OCI-LY3 (cell line): ENCODE data around the gene HACL1.

Experiments used
- H2AFZ ChIP-seq: fragments of 200-600, 300-600 bp; shearing (Covaris generic); 2 replicates; pipeline ENCODE4 v1.6.0; 2014; ENCODE audit warnings: antibody characterized with exemption, low read depth, low read length
- H3K27ac ChIP-seq: fragments of 200-600, 300-600 bp; sonication (generic); 2 replicates; pipeline ENCODE4 v1.5.1; 2014; ENCODE audit warnings: mild to moderate bottlenecking, low read length, moderate library complexity, mixed read lengths
- H3K27me3 ChIP-seq: fragments of 200-600, 300-600 bp; sonication (generic); 2 replicates; pipeline ENCODE4 v1.6.1; 2014; ENCODE audit warnings: low read depth, low read length, mixed read lengths
- H3K36me3 ChIP-seq: fragments of 200-600, 300-600 bp; sonication (generic); replicated peaks from 2 replicates; pipeline ENCODE3; 2014; ENCODE audit warnings: low read depth, low read length, mixed read lengths
- H3K4me1 ChIP-seq: fragments of 300-600, 200-600 bp; sonication (generic); 2 replicates; pipeline ENCODE4 v1.6.1; 2014; ENCODE audit warnings: low read length, mixed read lengths
- H3K4me2 ChIP-seq: fragments of 200-600, 300-600 bp; sonication (generic); 2 replicates; pipeline ENCODE4 v1.6.1; 2014; ENCODE audit warnings: low read length, mixed read lengths
- H3K4me3 ChIP-seq: fragments of 300-600, 200-600 bp; sonication (generic); 2 replicates; pipeline ENCODE4 v1.5.1; 2014; ENCODE audit warnings: antibody characterized with exemption, mild to moderate bottlenecking, low read length, moderate library complexity
- H3K79me2 ChIP-seq: fragments of 300-600, 200-600 bp; shearing (Covaris generic); 2 replicates; pipeline ENCODE4 v1.6.1; 2014; ENCODE audit warnings: mild to moderate bottlenecking, low read length, mixed read lengths
- H3K9ac ChIP-seq: fragments of 300-600, 200-600 bp; shearing (Covaris generic); 2 replicates; pipeline ENCODE4 v1.6.0; 2014; ENCODE audit warnings: mild to moderate bottlenecking, low read length, moderate library complexity
- H3K9me3 ChIP-seq: fragments of 200-600, 300-600 bp; shearing (Covaris generic); 2 replicates; pipeline ENCODE4 v1.6.1; 2014; ENCODE audit warnings: low read length, mixed read lengths; ENCODE audit not compliant: insufficient read depth
- H4K20me1 ChIP-seq: fragments of 200-600, 300-600 bp; sonication (generic); 2 replicates; pipeline ENCODE4 v1.6.1; 2016; ENCODE audit warnings: low read length, mixed read lengths; ENCODE audit not compliant: insufficient read depth
- EZH2phosphoT487 ChIP-seq: fragments of 200-600 bp; shearing (Covaris generic); IDR thresholded peaks from 2 replicates; pipeline ENCODE4 v1.6.1; 2018; ENCODE audit warnings: antibody characterized with exemption, mixed run types, low read depth
- TF ChIP-seq, protein P1 (sequence below): fragments of 200-600, 300-600 bp; sonication (generic); IDR thresholded peaks from 2 replicates; pipeline ENCODE4 v1.5.1; 2014; ENCODE audit warnings: antibody characterized with exemption, low read length, low read depth

The HACL1 gene

DNA sequence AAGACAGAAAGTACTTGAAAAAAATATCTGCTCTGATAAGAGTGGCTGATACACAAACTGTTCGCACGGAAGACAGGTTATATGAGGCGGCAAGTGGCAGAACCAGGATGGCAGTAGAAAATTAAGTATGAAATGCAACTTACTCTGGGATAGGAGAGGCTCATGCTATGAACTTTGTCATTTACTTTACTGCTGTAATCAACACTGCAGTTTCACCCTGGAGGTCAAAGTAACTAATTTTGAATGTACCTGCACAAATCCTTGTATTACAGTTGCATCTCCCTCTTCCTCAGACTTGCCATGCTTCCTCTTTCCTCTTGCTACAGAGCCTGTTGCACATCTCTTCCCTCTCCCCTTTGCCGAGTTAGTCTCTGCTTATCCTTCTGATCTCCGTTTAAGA, 38.8 kb downstream of the HACL1 start:
- no peak overlapping the region for H3K27ac ChIP-seq
- TF ChIP-seq, protein P1, sequence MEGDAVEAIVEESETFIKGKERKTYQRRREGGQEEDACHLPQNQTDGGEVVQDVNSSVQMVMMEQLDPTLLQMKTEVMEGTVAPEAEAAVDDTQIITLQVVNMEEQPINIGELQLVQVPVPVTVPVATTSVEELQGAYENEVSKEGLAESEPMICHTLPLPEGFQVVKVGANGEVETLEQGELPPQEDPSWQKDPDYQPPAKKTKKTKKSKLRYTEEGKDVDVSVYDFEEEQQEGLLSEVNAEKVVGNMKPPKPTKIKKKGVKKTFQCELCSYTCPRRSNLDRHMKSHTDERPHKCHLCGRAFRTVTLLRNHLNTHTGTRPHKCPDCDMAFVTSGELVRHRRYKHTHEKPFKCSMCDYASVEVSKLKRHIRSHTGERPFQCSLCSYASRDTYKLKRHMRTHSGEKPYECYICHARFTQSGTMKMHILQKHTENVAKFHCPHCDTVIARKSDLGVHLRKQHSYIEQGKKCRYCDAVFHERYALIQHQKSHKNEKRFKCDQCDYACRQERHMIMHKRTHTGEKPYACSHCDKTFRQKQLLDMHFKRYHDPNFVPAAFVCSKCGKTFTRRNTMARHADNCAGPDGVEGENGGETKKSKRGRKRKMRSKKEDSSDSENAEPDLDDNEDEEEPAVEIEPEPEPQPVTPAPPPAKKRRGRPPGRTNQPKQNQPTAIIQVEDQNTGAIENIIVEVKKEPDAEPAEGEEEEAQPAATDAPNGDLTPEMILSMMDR: no peak
- TF ChIP-seq EZH2phosphoT487: no peak
- no peaks in the 10 kb centered on the region for H3K79me2 ChIP-seq
- no peaks in the 10 kb centered on the region for H4K20me1 ChIP-seq
- no peak overlapping the region for H3K4me3 ChIP-seq
- no peaks in the 10 kb centered on the region for H3K27me3 ChIP-seq
- H3K9me3 ChIP-seq: no peaks in the 10 kb centered on the region
- no peak overlapping the region for H3K4me2 ChIP-seq
- peaks cover 3% of the 10 kb centered on the region for H3K4me1 ChIP-seq
- H3K9ac ChIP-seq: no peak overlapping the region
- H2AFZ ChIP-seq: no peak overlapping the region
- H3K36me3 ChIP-seq: peaks cover 27% of the 10 kb centered on the region

DNA sequence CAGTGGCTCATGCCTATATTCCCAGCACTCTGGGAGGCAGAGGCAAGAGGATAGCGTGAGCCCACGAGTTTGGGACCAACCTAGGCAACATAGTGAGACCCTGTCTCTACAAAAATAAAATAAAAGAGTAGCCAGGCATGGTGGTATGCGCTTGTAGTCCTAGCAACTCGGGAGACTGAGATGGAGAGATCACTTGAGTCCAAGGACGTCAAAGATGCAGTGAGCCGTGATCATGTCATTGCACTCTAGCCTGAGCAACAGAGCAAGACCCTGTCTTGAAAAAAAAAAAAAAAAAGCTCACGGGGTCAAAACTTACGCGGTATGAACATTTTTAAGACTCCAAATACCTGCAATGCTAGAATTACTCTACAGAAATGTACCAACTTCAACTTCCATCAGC, 42.8 kb downstream of the HACL1 start:
- Histone ChIP-seq H4K20me1 (no peaks in the 10 kb centered on the region), H3K9ac (no peak overlapping the region), H2AFZ (no peak overlapping the region), H3K4me2 (no peak overlapping the region), H3K79me2 (no peaks in the 10 kb centered on the region), H3K27ac (no peak overlapping the region), H3K4me1 (peaks cover 24% of the 10 kb centered on the region), H3K9me3 (no peaks in the 10 kb centered on the region), H3K4me3 (no peak overlapping the region), H3K36me3 (peaks cover 7% of the 10 kb centered on the region), H3K27me3 (0 out of 2 replicates have a peak, but pooled peaks cover 4% of the 10 kb centered on the region)
- TF ChIP-seq, protein P1: no peak

DNA sequence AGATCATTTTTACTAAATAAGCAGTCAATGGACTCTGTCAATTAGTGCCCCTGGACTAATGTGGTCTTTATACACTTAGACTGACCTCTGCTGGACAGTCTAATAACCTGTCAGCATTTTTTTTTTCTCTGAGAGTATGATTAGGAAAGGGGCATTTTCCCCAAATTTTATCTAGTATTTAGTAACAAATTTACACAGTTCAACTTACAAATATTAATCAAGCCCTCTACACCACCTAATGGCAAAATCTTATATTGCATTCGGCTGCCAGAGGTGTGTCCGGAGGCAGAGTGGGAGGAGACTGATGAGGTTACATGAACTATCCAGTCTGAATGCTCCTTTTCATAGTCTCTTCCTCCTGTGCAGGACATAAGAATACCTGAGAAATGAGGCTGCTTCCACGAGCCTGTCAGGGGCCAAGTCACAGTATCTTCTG, 43.8 kb downstream of the HACL1 start:
- H3K27ac ChIP-seq: no peak overlapping the region
- H3K79me2 ChIP-seq: no peaks in the 10 kb centered on the region
- H2AFZ ChIP-seq: no peak overlapping the region

DNA sequence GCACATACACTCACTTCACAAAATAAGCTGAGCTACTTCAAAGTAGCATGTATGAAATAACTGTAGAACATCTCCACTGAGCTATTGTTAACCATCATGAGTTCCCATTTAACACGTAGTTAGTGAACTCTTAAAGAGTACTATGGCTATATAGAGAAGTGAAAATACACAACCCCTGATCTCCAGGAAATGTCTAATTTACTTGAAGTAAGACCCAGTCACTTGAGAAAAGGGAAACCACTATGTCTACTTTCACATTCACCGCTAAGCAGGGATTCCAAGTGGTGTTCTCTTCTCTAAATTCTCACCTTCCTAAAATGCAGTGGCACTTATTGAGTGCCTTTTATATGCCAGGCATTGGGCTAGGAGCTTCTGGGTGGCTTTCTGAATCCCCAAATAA, 44.9 kb downstream of the HACL1 start:
- H3K27me3 ChIP-seq: 0 out of 2 replicates have a peak, but pooled peaks cover 4% of the 10 kb centered on the region
- H3K4me2 ChIP-seq: peak overlapping the region; percentile 62
- no peak overlapping the region for H2AFZ ChIP-seq
- H3K79me2 ChIP-seq: no peaks in the 10 kb centered on the region
- peak overlapping the region; percentile 49 for H3K4me3 ChIP-seq
- no peaks in the 10 kb centered on the region for H3K36me3 ChIP-seq
- no peak overlapping the region for H3K9ac ChIP-seq
- H3K4me1 ChIP-seq: peaks cover 24% of the 10 kb centered on the region
- no peaks in the 10 kb centered on the region for H4K20me1 ChIP-seq
- H3K27ac ChIP-seq: peak overlapping the region; percentile 46
- TF ChIP-seq EZH2phosphoT487: no peak
- TF ChIP-seq, protein P1: no peak
- H3K9me3 ChIP-seq: no peaks in the 10 kb centered on the region

More for the DNA sequence above, 43.8 kb downstream of the HACL1 start:
- Histone ChIP-seq H3K27me3 (0 out of 2 replicates have a peak, but pooled peaks cover 4% of the 10 kb centered on the region), H3K4me2 (peak overlapping the region; percentile 62), H4K20me1 (no peaks in the 10 kb centered on the region), H3K9ac (no peak overlapping the region), H3K36me3 (peaks cover under 1% of the 10 kb centered on the region), H3K4me3 (no peak overlapping the region), H3K9me3 (no peaks in the 10 kb centered on the region), H3K4me1 (peaks cover 24% of the 10 kb centered on the region)
- TF ChIP-seq EZH2phosphoT487: no peak
- TF ChIP-seq, protein P1: peak; percentile 84
